GM23338 (cell line): ENCODE results near the gene CNTNAP2.

ENCODE experiments used
- POLR2AphosphoS5 ChIP-seq: IDR thresholded peaks from 2 replicates; pipeline ENCODE4 v1.6.1; 2016; ENCODE audit warnings: antibody characterized with exemption, low read depth
- TF ChIP-seq, protein P1 (sequence below), 2 experiments: fragments of 200-600 bp in 1 of 2; sonication (generic) in 1 of 2; conservative IDR thresholded peaks; 2 replicates each; pipeline versions ENCODE4 v1.5.1 to v1.6.1; 2016 to 2017; ENCODE audit warnings: antibody characterized with exemption in 2 of 2, low read depth in 2 of 2, mild to moderate bottlenecking in 2 of 2, moderate library complexity in 1 of 2

DNA sequence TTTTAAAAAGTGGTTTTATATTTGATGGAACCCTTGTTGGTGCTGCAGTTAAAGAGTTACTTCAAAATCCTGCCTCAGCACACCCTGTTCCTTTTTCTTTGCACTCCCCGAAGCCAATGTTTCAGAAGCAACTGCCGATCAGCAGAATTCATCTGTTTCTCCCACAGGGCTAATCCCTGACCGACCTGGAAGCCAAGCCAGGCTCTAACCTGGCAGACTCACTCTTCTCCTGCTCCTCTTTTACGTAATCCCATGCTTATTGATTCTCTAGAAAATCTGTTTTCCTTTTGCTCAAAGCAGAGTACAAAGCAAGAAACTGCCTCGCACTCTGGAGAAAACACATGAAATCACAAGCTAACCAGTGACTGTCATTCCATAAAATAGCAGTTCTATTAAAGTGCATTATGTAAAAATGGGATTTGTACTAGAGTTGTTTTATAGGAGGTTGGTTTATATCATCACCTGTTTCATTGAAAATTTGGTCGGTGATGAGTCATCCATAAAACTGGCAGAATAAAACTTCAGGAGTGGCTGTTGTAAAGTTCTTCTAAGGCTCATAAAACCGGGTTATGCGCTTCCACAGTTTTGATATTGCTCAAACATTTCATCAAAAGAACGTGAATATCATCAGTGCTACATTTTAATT lies 99.9 kb downstream of the CNTNAP2 start:
- TF ChIP-seq POLR2AphosphoS5 = no peak
- TF ChIP-seq, protein P1, sequence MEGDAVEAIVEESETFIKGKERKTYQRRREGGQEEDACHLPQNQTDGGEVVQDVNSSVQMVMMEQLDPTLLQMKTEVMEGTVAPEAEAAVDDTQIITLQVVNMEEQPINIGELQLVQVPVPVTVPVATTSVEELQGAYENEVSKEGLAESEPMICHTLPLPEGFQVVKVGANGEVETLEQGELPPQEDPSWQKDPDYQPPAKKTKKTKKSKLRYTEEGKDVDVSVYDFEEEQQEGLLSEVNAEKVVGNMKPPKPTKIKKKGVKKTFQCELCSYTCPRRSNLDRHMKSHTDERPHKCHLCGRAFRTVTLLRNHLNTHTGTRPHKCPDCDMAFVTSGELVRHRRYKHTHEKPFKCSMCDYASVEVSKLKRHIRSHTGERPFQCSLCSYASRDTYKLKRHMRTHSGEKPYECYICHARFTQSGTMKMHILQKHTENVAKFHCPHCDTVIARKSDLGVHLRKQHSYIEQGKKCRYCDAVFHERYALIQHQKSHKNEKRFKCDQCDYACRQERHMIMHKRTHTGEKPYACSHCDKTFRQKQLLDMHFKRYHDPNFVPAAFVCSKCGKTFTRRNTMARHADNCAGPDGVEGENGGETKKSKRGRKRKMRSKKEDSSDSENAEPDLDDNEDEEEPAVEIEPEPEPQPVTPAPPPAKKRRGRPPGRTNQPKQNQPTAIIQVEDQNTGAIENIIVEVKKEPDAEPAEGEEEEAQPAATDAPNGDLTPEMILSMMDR (conservative IDR thresholded peaks at IDR 0.05; ENCODE audit: low read depth in 2 of 2) = no peak
